GM10248 (cell line): ENCODE results near the gene DNM1.

ENCODE experiments used
- CTCF ChIA-PET: fragments of 300-600 bp; sonication (Branson Sonifier 250); formaldehyde crosslinking; extraction: SDS; loops from one replicate; lab custom pipeline; 2021; ENCODE audit warnings: antibody characterized with exemption; lab: Yijun Ruan, JAX
- POLR2A ChIA-PET: fragments of 350-650 bp; sonication (Branson Sonifier 250); formaldehyde crosslinking; extraction: SDS; loops from one replicate; lab custom pipeline; 2020; ENCODE audit warnings: antibody characterized with exemption; lab: Yijun Ruan, JAX
- DNase-seq: peaks from one replicate; pipeline ENCODE4 v3.0.0; 2012; ENCODE audit errors: extremely low spot score
- CTCF ChIP-seq: IDR thresholded peaks from 2 replicates; pipeline ENCODE4 v1.5.1; 2012; ENCODE audit warnings: mild to moderate bottlenecking, low read depth; ENCODE audit errors: extremely low read depth, missing control alignments, control extremely low read depth

The DNM1 gene

GRCh38 chr9:128218518-128219389 is 15.6 kb downstream of the DNM1 start:
- peak; percentile 97 for DNase-seq
- ChIA-PET POLR2A (interaction anchor here (0.5 to 0.6 kb wide), 3 partner anchors 12 to 30 kb away, joined by 3 to 4 read pairs (median 3); no protein-coding TSS in a partner anchor), CTCF (interaction anchor here (0.7 to 5.0 kb wide), 4 partner anchors 12 to 76 kb away, joined by 3 to 16 read pairs (median 6); no protein-coding TSS in a partner anchor)
- no peak for TF ChIP-seq CTCF

- ChIA-PET POLR2A (no interaction called here), CTCF (no interaction called here)
- no peak for DNase-seq
- no peak for TF ChIP-seq CTCF
Observed at GRCh38 chr9:128219831-128220230, 16.7 kb downstream of the DNM1 start.

DNA sequence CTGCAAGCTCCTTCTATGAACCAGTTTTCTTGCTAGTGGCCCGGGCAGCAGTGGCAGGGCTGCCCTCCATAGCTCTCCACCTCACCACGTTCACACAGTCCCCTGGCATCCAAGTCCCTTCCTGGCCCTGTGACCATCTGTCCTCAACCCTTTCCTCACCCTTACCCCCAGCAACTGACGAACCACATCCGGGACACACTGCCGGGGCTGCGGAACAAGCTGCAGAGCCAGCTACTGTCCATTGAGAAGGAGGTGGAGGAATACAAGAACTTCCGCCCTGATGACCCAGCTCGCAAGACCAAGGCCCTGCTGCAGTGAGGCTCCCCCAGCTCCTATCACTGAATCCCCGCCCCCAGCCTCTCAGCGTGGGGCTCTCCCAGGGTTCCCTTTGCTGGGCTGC is 18.8 kb downstream of the DNM1 start:
- DNase-seq, result no peak
- no peak for TF ChIP-seq CTCF
- POLR2A ChIA-PET, result interaction anchor here (0.7 kb wide), 1 partner anchor 490 kb away, joined by 3 read pairs; no protein-coding TSS in a partner anchor
- CTCF ChIA-PET, result interaction anchor here (1.1 to 1.2 kb wide), 2 partner anchors 17 to 33 kb away, joined by 3 read pairs; no protein-coding TSS in a partner anchor

DNA sequence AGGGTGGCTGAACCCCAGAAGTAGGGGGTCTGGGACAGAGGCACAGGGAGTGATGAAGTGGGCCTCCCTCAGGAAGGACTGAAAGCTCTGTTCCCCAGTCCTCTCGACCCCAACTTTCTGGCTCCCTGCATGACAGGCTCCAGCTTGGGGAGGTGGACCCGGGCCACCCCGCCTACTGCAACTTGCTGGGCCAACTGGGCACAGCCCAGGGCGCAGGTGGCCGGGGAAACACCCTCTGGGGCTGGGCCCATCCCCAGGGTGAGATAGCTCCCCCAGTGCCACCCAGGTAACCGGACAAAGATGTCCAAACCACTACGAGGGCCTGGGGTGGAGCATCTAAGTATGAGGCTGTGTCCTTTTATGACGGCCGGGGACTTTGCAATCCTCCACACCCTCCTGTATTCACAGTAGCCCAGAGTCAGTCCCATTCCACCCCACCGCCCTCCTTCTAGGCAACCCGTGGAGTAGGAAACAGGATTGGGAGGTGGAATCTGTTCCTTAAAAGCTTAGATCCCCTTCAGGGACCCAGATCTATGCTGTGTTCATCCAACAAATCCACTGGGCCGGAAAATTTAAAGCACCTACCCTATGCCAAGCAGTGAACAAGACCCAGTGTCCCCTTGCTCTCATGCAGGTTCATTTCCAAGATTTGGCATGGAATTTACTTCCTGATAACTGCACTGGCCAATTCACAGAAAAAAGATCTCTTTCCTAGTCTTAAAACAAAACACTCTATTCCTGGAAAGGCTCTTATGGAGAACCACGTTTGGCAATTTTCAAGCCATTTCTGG is 19.9 kb downstream of the DNM1 start:
- no peak for DNase-seq
- no peak for TF ChIP-seq CTCF
- ChIA-PET CTCF (interaction anchor here (0.8 to 1.2 kb wide), 3 partner anchors 18 to 32 kb away, joined by 3 read pairs; no protein-coding TSS in a partner anchor), POLR2A (no interaction called here)

GRCh38 chr9:128224877-128225276 is 21.7 kb downstream of the DNM1 start:
- CTCF ChIA-PET, result no interaction called here
- DNase-seq, result no peak
- no peak for TF ChIP-seq CTCF
- POLR2A ChIA-PET, result no interaction called here

- no peak for TF ChIP-seq CTCF
- POLR2A ChIA-PET, result no interaction called here
- CTCF ChIA-PET, result no interaction called here
- no peak for DNase-seq
Observed at GRCh38 chr9:128225770-128226411, 22.7 kb downstream of the DNM1 start.
